CD4-positive, alpha-beta T cell (primary cell): ENCODE measurements around the gene FABP1. TPM values are rescaled to one million over a fixed set of nuclear protein-coding genes. Genes with fewer than 3 reads are reported as not detected.

Experiments used
- ATAC-seq: fragments of 200-7000 bp; cut with Tn5 transposase; one replicate; pipeline ENCODE4 v1.10.0; 2022; ENCODE audit warnings: mild to moderate bottlenecking; ENCODE audit not compliant: poor library complexity
- CTCF ChIA-PET: fragments of 350-600 bp; sonication (Branson Sonifier 250); formaldehyde crosslinking; loops from one replicate; lab custom pipeline; 2021; ENCODE audit warnings: antibody characterized with exemption, inconsistent platforms; lab: Charles Lee
- POLR2A ChIA-PET: fragments of 350-600 bp; sonication (Branson Sonifier 250); formaldehyde crosslinking; loops from one replicate; lab custom pipeline; 2021; ENCODE audit warnings: antibody characterized with exemption, inconsistent platforms; lab: Charles Lee
- DNase-seq, 14 experiments: peaks; one replicate each; pipeline ENCODE4 v3.0.0-alpha.2; 2013 to 2020; ENCODE audit warnings: mixed read lengths in 2 of 14
- H3K27ac ChIP-seq, 2 donors: one replicate each; pipeline versions ENCODE4 v1.5.1 to v1.7.0; 2013; ENCODE audit warnings: low read length in 2 of 2, low read depth in 1 of 2, mild to moderate bottlenecking in 1 of 2
- H3K27me3 ChIP-seq, 2 experiments: 1 replicate in 1 of 2; 2 replicates in 1 of 2; pipeline versions ENCODE4 v1.6.1 to v1.7.0; 2013; ENCODE audit warnings: low read length in 2 of 2, control low read depth in 1 of 2, mild to moderate bottlenecking in 1 of 2, moderate library complexity in 1 of 2; ENCODE audit not compliant: insufficient read depth in 2 of 2, control insufficient read depth in 1 of 2
- H3K36me3 ChIP-seq: one replicate; pipeline ENCODE4 v1.6.1; 2013; ENCODE audit warnings: low read length, control low read depth; ENCODE audit not compliant: insufficient read depth
- H3K4me1 ChIP-seq: one replicate; pipeline ENCODE4 v1.6.1; 2013; ENCODE audit warnings: low read length, control low read depth; ENCODE audit not compliant: insufficient read depth
- H3K4me3 ChIP-seq: one replicate; pipeline ENCODE4 v1.5.1; 2013; ENCODE audit warnings: mild to moderate bottlenecking, low read length, moderate library complexity
- H3K9me3 ChIP-seq, 2 experiments: 1 replicate in 1 of 2; 2 replicates in 1 of 2; pipeline versions ENCODE4 v1.6.1 to v1.7.0; 2013; ENCODE audit warnings: low read length in 2 of 2, mild to moderate bottlenecking in 2 of 2, control low read depth in 1 of 2, moderate library complexity in 1 of 2; ENCODE audit not compliant: control insufficient read depth in 1 of 2, insufficient read depth in 1 of 2
- H3K27ac Mint-ChIP-seq: one replicate; pipeline ENCODE4 v1.8.0; 2020; ENCODE audit warnings: mixed read lengths
- H3K27me3 Mint-ChIP-seq: one replicate; pipeline ENCODE4 v1.8.0; 2021; ENCODE audit warnings: mixed read lengths
- H3K36me3 Mint-ChIP-seq: one replicate; pipeline ENCODE4 v1.8.0; 2021; ENCODE audit warnings: low read depth, mixed read lengths
- H3K4me1 Mint-ChIP-seq: one replicate; pipeline ENCODE4 v1.8.0; 2021; ENCODE audit warnings: low read depth, mixed read lengths
- H3K4me3 Mint-ChIP-seq: one replicate; pipeline ENCODE4 v1.8.0; 2020; ENCODE audit warnings: mild to moderate bottlenecking, mixed read lengths
- H3K9me3 Mint-ChIP-seq: one replicate; pipeline ENCODE4 v1.8.0; 2020; ENCODE audit warnings: mixed read lengths
- intact Hi-C, 2 experiments: fragments of 100-400 bp; cut with DNase I in 1 of 2; cut with micrococcal nuclease in 1 of 2; formaldehyde crosslinking; loops; one replicate each; pipeline versions ENCODE4 v1.15.1 to v1.9.0; 2023 to 2025; cut with DNase I, micrococcal nuclease
- total RNA-seq, 174 experiments: library from RNA in 2 of 174; stranded (reverse) in 2 of 174; gene quantifications; one replicate each; pipeline ENCODE4 v1.2.3 and lab custom pipeline; 2021 to 2026
- TF ChIP-seq, protein P1 (sequence below): fragments of 200-600 bp; IDR thresholded peaks from one replicate; pipeline ENCODE4 v1.8.0; 2022; ENCODE audit warnings: antibody characterized with exemption, mild to moderate bottlenecking

The FABP1 gene
- total RNA-seq, 2 experiments from 2014 or later, result not detected

DNA sequence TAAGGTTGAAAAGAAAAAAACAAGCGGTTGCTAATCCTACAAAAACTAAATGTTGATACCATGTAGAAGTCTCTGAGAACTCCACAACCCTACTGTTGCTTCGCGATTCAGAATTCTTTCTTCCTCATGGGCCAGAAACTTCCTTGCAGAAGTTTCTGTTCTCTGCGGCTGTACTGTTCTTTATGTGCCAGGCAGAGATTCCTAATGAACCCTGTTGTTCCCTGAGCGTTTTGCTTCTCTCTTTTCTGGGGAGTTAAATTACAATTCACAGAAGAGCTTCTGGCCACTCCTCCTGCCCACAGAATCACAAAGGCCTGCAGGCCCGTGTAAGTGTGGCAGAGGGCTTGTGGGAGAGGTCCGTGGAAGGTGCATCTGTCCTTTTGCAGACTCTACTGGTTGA, 40.5 kb upstream of the FABP1 start:
- POLR2A ChIA-PET, result no interaction called here
- intact Hi-C loops, result loop anchor here in 1 of 2 experiments (10.0 kb wide), 1 partner anchor 164 kb away; no protein-coding TSS in a partner anchor

DNA sequence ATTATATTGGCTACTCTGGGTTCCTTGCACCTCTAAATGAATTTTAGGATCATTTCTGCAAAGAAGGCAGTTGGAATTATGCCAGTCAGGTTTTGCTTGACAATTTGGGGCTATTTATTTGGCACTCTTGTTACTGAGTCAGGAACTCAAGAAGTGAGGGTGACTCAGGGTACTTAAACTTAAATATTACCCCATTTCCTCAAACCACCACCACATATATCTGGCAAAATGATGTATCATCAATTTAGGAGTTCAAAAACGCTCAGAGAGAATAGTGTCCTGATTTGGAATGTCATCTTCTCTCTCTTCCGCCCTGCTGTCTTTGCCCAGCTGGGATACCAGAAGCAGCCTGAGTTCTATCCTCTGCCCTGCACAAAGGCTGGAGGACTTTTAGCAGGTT, 39.9 kb upstream of the FABP1 start:
- no peak for ATAC-seq
- intact Hi-C loops, result loop anchor here in 1 of 2 experiments (10.0 kb wide), 1 partner anchor 163 kb away; no protein-coding TSS in a partner anchor

More for the DNA sequence above, 40.5 kb upstream of the FABP1 start:
- Histone ChIP-seq H3K4me1 (peaks cover 6% of the 10 kb centered on the region), H3K4me3 (no peak overlapping the region), H3K36me3 (no peaks in the 10 kb centered on the region), H3K27me3 (peaks cover 0 to 3% of the 10 kb centered on the region in 2 experiments), H3K9me3 (peaks cover 0 to 11% of the 10 kb centered on the region in 2 experiments), H3K27ac (no peak overlapping the region)
- Mint-ChIP-seq H3K4me3 (no peak overlapping the region), H3K27me3 (peaks cover 14% of the 10 kb centered on the region), H3K36me3 (no peaks in the 10 kb centered on the region), H3K27ac (no peak overlapping the region), H3K9me3 (no peaks in the 10 kb centered on the region), H3K4me1 (no peaks in the 10 kb centered on the region)
- DNase-seq (no peak), ATAC-seq (no peak)
- TF ChIP-seq, protein P1, sequence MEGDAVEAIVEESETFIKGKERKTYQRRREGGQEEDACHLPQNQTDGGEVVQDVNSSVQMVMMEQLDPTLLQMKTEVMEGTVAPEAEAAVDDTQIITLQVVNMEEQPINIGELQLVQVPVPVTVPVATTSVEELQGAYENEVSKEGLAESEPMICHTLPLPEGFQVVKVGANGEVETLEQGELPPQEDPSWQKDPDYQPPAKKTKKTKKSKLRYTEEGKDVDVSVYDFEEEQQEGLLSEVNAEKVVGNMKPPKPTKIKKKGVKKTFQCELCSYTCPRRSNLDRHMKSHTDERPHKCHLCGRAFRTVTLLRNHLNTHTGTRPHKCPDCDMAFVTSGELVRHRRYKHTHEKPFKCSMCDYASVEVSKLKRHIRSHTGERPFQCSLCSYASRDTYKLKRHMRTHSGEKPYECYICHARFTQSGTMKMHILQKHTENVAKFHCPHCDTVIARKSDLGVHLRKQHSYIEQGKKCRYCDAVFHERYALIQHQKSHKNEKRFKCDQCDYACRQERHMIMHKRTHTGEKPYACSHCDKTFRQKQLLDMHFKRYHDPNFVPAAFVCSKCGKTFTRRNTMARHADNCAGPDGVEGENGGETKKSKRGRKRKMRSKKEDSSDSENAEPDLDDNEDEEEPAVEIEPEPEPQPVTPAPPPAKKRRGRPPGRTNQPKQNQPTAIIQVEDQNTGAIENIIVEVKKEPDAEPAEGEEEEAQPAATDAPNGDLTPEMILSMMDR, result no peak
- CTCF ChIA-PET, result interaction anchor here (1.6 kb wide), 1 partner anchor 8 kb away, joined by 9 read pairs; no protein-coding TSS in a partner anchor

DNA sequence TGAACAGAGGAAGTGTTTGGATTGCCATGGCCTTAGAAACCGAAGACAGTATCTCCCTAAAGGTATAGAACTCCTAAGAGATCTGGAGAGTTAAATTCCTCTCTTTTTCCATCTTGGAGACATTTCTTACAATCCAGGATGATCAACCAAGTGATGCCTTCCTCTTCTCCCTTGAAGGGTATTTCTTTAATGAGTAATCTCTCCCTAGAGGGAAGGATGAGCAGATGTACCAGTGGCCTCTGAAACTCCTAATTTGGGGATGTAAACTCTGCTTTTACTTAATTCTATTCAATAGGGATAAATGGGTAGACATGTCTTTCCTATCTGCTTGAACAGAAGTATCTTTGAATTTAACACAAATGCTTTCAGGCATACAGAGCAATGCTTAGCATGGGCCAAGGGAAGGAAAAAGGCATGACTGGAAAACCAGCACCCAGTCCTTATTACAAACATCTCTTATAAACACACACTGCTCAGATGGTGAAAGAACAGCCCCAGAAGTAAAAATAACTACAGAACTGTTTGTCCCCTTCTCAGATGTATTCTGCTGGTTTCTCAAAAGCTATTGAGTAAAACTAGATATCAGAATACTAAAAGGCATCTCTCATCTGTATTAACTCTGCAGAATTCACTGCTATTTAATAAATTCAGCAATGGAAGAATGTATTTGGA, 37.6 kb upstream of the FABP1 start:
- no peak overlapping the region for H3K4me3 Mint-ChIP-seq
- no peaks in the 10 kb centered on the region for H3K4me1 Mint-ChIP-seq
- H3K4me1 ChIP-seq, result peaks cover 2% of the 10 kb centered on the region
- TF ChIP-seq, protein P1, result no peak
- H3K27me3 Mint-ChIP-seq, result no peaks in the 10 kb centered on the region
- no peaks in the 10 kb centered on the region for H3K27me3 ChIP-seq
- H3K27ac ChIP-seq, result no peak overlapping the region
- no peaks in the 10 kb centered on the region for H3K36me3 Mint-ChIP-seq
- H3K36me3 ChIP-seq, result no peaks in the 10 kb centered on the region
- H3K4me3 ChIP-seq, result no peak overlapping the region
- H3K27ac Mint-ChIP-seq, result no peak overlapping the region
- no peak for DNase-seq
- POLR2A ChIA-PET, result no interaction called here
- CTCF ChIA-PET, result no interaction called here
- intact Hi-C loops, result loop anchor here in 1 of 2 experiments (10.0 kb wide), 1 partner anchor 161 kb away; no protein-coding TSS in a partner anchor
- no peaks in the 10 kb centered on the region for H3K9me3 Mint-ChIP-seq
- ATAC-seq, result no peak
- peaks cover 0 to 8% of the 10 kb centered on the region in 2 experiments for H3K9me3 ChIP-seq

More for the DNA sequence above, 39.9 kb upstream of the FABP1 start:
- no peak for DNase-seq
- Histone ChIP-seq H3K36me3 (no peaks in the 10 kb centered on the region), H3K9me3 (peaks cover 0 to 11% of the 10 kb centered on the region in 2 experiments), H3K4me1 (peaks cover 6% of the 10 kb centered on the region), H3K27me3 (peaks cover 0 to 3% of the 10 kb centered on the region in 2 experiments), H3K4me3 (no peak overlapping the region), H3K27ac (no peak overlapping the region)
- Mint-ChIP-seq H3K4me3 (no peak overlapping the region), H3K9me3 (no peaks in the 10 kb centered on the region), H3K27ac (no peak overlapping the region), H3K4me1 (no peaks in the 10 kb centered on the region), H3K27me3 (peaks cover 14% of the 10 kb centered on the region), H3K36me3 (no peaks in the 10 kb centered on the region)
- TF ChIP-seq, protein P1, result no peak
- CTCF ChIA-PET, result no interaction called here
- POLR2A ChIA-PET, result no interaction called here
